Suppressor macrophage treated with lipopolysaccharide for 1 hour (primary cell): ENCODE results near the gene OR2J3.
"Not testable (repeated sequence)": the region's sequence is repeated elsewhere in the genome, so short reads cannot be mapped to it uniquely, and the experiment has no call there.

ENCODE experiments used
- DNase-seq, 3 donors: peaks; one replicate each; pipeline ENCODE4 v3.0.0-alpha.2; 2020 to 2022

OR2J3 gene

GRCh38 chr6:29107758-29108157 is at the start of gene OR2J3:
Gene OR2J3, plus strand, starts transcription at chr6:29108058. Its CDS starts 3,833 bp downstream, at chr6:29111891.
- DNase-seq = no peak

DNA sequence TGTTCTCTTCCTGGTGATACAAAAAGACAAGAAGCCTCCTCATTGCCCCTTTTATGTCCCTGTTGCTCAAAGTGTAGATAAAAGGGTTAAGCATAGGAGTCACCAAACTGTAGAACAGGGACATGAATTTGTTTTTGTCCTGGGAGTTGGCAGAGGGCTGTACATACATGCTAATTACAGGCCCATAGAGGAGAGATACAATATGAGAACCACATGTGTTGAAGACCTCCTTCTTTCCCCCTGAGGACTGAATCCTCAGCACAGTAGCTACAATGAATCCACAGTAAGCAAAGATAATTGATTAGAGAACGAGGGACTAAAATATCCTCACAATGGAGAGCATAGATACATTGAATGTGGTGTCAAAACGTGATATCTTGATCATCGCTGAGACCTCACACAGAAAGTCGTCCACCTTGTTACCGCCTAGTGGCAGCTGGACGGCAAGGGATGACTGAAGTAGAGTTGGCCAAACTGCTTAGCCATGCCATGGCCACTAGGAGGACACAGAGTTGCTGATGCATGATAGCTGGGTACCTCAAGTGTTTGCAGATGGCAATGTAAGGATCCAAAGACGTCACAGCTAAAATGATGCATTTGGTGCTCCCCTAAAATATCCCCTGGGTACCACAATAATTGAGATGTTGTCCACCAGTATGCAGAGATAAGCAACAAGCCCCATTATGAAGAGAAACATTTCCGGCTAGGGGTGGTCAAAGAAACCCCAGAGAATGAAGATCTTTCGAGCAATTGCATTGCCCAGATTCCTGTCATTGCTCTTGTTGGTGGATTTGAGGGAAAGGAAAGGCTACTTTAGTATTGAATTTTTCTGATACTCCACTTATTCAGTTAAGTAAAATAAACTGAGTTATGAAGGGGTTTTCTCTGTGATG is 35.8 kb upstream of the OR2J3 start:
- DNase-seq = peak; percentile 26 to 37 (median 36)

- no peak for DNase-seq
Measured at GRCh38 chr6:29079203-29079602, 28.7 kb upstream of the OR2J3 start.

DNA sequence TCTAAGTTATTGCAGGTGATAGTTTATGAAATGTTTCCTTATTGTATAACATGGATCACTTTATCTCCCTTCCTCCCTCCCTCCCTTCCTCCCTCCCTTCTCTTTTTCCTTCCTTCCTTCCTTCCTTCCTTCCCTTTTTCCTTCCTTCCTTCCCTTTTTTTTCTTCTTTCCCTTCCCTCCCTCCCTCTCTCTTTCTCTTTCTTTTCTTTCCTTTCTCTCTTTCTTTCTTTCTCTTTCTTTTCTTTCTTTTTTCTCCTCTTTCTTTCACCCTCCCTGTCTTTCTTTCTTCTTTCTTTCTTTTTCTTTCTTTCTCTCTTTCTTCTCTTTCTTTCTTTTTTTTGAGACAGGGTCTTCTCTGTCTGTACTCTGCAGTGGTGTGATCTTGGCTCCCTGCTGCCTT is 26.5 kb upstream of the OR2J3 start:
- no peak for DNase-seq

- no peak for DNase-seq
Measured at GRCh38 chr6:29082457-29082856, 25.4 kb upstream of the OR2J3 start.

DNA sequence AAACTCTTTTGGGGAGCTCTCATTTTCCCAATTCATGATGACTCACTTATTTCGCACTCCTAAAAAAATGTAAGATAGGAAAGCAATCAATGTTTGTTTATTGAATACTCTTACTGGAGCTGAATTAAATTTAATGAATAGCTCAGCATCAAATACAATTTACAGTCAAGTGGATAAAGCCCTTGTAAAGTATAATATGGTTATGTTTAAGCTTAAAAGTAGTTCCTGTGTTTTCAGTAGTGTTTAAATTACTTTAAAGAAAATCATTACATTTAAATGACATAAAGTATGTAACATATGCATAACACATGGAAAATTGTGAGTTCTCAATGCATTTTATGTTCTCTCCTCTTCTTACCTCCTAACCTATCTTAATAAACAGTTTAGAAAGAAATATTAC is 20.6 kb upstream of the OR2J3 start, which contains the start of gene OR2B3:
Gene OR2B3, minus strand, starts transcription at position 101 of the 400 bp plus-strand sequence. Its CDS starts 65 bp downstream, at position 36.
- no peak for DNase-seq

- no peak for DNase-seq
Measured at GRCh38 chr6:29092957-29093356, 14.9 kb upstream of the OR2J3 start.

DNA sequence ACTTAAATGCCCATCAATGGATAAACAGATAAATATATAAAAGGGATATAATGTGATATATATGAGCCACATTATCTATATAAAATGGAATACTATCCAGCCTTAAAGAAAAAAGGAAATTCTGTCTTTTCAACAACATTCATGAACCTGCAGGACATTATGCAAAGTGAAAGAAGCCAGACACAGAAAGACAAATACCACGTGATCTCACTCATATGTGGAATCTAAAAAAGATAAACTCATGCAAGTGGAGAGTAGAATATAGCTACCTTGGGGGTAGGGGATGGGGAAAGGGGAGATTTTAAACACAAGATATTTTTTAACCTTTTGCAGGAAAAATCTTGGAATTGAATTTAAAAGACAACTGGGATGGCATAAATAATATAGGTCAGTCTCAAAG is 10.1 kb upstream of the OR2J3 start:
- DNase-seq = no peak

GRCh38 chr6:29099190-29099589 is 8.7 kb upstream of the OR2J3 start, which contains the start of gene OR2J1:
Gene OR2J1, plus strand, starts transcription at chr6:29099490. Its CDS starts 1,453 bp downstream, at chr6:29100943.
- DNase-seq = no peak

- DNase-seq = no peak
Measured at GRCh38 chr6:29112135-29112534, 4.3 kb downstream of the OR2J3 start.

DNA sequence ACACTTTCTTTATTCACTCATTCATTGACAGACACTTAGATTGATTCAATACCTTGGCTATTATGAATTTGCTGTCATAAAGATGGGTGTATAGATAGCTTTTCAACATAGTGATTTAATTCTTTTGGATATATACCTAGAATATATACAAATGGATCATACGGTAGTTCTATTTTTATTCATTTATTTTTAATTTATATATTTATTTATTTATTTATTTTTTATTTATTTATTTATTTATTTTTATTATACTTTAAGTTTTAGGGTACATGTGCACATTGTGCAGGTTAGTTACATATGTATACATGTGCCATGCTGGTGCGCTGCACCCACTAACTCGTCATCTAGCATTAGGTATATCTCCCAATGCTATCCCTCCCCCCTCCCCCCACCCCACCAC is 7.1 kb downstream of the OR2J3 start:
- not testable (repeated sequence) for DNase-seq

DNA sequence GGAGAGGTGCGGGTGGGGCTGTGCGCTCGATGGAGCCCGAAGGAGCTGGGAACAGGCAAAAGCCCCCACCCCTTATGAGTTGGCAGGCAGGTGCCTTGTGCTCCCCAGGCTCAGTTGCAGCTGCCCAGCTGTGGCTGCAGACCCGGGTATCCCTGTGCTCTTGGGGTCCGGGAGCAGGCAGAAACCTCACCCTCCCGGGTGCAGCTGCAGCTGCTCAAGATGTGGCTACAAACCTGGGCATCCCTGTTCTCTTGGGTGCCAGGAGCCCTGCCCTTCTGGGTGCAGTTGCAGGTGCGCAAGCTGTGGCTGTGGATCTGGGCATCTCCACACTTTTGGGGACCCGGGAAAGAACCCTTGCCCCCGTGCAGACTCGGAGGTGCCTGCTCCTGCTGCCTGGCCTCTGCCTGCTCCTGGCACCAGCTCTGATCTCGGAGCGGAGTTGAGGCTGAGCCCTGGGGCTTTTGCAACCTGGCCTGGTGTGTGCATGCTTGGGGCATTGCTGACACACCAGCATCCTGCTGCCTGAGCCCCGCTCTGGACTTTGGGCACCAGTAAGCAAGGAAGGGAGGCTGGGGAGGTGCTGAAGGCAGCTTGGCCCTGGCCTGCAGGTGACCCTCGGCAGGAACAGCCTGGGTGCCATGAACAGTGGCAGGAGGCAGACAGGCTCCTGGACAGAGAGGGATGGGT is 21.6 kb downstream of the OR2J3 start:
- DNase-seq = no peak

GRCh38 chr6:29130644-29131043 is 22.8 kb downstream of the OR2J3 start:
- no peak for DNase-seq

GRCh38 chr6:29131691-29132090 is 23.8 kb downstream of the OR2J3 start:
- DNase-seq = no peak

DNA sequence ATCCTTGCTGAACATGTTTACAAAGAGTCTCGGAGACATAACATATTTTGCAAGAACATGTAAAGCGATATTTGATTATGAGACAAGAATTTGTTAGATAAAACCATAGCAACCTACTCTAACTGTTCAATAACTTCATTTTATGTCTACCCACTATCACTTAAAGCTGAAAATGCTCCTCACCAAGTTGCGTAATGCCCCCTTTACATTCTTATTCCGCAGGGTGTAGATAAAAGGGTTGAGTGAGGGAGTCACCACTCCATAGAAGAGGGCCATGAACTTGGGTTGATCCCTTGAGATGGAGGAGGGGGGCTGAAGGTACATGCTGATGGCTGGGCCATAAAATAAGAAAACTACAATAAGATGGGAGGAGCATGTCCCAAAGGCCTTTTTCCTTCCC is 29.9 kb downstream of the OR2J3 start:
- no peak for DNase-seq

GRCh38 chr6:29141606-29142005 is 33.7 kb downstream of the OR2J3 start:
- no peak for DNase-seq

- no peak for DNase-seq
Measured at GRCh38 chr6:29142309-29142708, 34.5 kb downstream of the OR2J3 start.

- no peak for DNase-seq
Measured at GRCh38 chr6:29146179-29146578, 38.3 kb downstream of the OR2J3 start.

DNA sequence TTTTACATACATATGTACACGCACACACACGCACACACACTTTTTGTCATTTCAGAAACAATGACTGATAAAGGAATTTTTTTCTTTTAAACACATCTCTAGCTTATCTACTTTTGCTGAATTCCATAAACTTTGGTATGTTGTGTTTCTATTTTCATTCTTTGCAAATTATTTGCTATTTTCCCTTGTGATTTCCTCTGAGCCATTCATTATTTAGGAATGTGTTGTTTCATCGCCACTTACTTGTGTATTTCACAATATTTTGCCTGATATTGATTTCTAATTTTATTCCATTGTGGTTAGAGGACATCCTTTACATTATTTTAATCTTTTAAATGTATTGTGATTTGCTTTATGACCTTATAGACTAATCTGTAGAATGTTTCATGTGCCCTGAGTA is 39.2 kb downstream of the OR2J3 start:
- no peak for DNase-seq

GRCh38 chr6:29149444-29149843 is 41.6 kb downstream of the OR2J3 start:
- DNase-seq = not testable (repeated sequence)

DNA sequence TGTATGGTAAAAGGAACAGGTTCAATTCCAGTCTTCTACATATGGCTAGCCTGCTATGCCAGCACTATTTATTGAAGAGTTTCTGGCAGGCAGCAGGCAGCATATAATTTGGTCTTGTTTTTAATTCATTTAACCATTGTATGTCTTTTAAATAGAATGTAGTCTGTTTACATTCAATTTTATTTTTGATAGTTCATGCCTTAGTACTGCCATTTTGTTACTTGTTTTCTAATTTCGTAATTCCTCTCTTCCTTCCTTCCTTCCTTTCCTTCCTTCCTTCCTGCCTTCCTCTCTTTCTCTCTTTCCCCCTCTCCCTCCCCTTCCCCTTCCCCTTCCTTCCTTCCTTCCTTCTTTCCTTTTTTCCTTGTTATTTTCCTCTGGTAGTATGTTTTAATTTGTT is 45.2 kb downstream of the OR2J3 start:
- no peak for DNase-seq

- DNase-seq = not testable (repeated sequence)
Measured at GRCh38 chr6:29155182-29155581, 47.3 kb downstream of the OR2J3 start.

DNA sequence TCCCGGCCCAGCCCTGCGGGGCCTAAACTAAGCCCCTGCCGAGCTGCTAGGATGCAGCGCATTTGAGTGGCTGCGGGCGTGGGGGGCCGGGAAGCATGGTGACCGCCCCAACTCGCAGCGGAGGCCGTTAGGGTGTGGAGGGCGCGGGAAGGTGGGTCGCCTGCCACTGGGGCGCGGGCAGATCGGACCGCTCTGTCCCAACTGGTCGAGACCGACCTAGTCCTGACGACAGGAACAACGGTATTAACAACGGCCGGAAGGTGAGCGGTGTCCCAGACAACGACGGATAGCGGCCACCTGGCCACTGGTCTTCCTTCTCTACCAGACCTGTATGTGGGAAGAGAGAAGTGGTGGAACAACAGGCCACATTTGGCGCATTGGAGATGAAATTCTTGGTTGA is 52.1 kb downstream of the OR2J3 start:
- not testable (repeated sequence) for DNase-seq
